GM10266 (cell line): ENCODE results near the gene LRRIQ4.

Experiments
- DNase-seq: peaks from one replicate; pipeline ENCODE4 v3.0.0; 2012; ENCODE audit errors: extremely low spot score
- CTCF ChIP-seq: IDR thresholded peaks from 2 replicates; pipeline ENCODE4 v1.5.1; 2012; ENCODE audit warnings: mild to moderate bottlenecking, low read depth; ENCODE audit not compliant: control insufficient read depth, insufficient read depth; ENCODE audit errors: missing control alignments

LRRIQ4 gene

GRCh38 chr3:169790219-169790618, 22.5 kb upstream of the LRRIQ4 start:
- no peak for DNase-seq
- no peak for TF ChIP-seq CTCF

- TF ChIP-seq CTCF, result no peak
- DNase-seq, result no peak
Observed at GRCh38 chr3:169790687-169791429, 21.8 kb upstream of the LRRIQ4 start.

GRCh38 chr3:169792359-169792758, 20.3 kb upstream of the LRRIQ4 start:
- no peak for TF ChIP-seq CTCF
- DNase-seq, result no peak

- no peak for DNase-seq
- TF ChIP-seq CTCF, result no peak
Observed at GRCh38 chr3:169804681-169805080, 8.0 kb upstream of the LRRIQ4 start.

- no peak for TF ChIP-seq CTCF
- DNase-seq, result no peak
Observed at GRCh38 chr3:169809230-169809795, 3.4 kb upstream of the LRRIQ4 start.

- DNase-seq, result peak; percentile 43
- no peak for TF ChIP-seq CTCF
Observed at GRCh38 chr3:169811631-169812331, 889 bp upstream of the LRRIQ4 start.

- no peak for DNase-seq
- TF ChIP-seq CTCF, result no peak
Observed at GRCh38 chr3:169813278-169813677, 608 bp downstream of the LRRIQ4 start.
